Ramos (cell line): Measurements from ENCODE around the gene HLA-DPB1.

Source experiments
- in situ Hi-C: fragments of 300-500 bp; cut with MboI; formaldehyde crosslinking; loops from one replicate; pipeline ENCODE4 v1.14.3; 2022; ENCODE audit warnings: low sequenced_read_pairs; ENCODE audit not compliant: unreplicated experiment

HLA-DPB1 gene

GRCh38 chr6:33069021-33069738, 6.6 kb upstream of the HLA-DPB1 start:
- in situ Hi-C loops, result no loop called here

GRCh38 chr6:33070909-33071308, 4.9 kb upstream of the HLA-DPB1 start:
- in situ Hi-C loops, result no loop called here

- in situ Hi-C loops, result no loop called here
Measured at GRCh38 chr6:33071569-33071968, 4.2 kb upstream of the HLA-DPB1 start.

- in situ Hi-C loops, result no loop called here
Measured at GRCh38 chr6:33072508-33073100, 3.2 kb upstream of the HLA-DPB1 start.

- in situ Hi-C loops, result no loop called here
Measured at GRCh38 chr6:33073431-33073871, 2.3 kb upstream of the HLA-DPB1 start, which contains the start of gene HLA-DPA1. Gene HLA-DPA1, minus strand, starts transcription at chr6:33073649.

- in situ Hi-C loops, result no loop called here
Measured at GRCh38 chr6:33075208-33075567, 602 bp upstream of the HLA-DPB1 start.

- in situ Hi-C loops, result no loop called here
Measured at GRCh38 chr6:33076406-33076934, 680 bp downstream of the HLA-DPB1 start.

GRCh38 chr6:33077908-33078307, 2.1 kb downstream of the HLA-DPB1 start:
- in situ Hi-C loops, result no loop called here

- in situ Hi-C loops, result no loop called here
Measured at GRCh38 chr6:33078442-33078841, 2.7 kb downstream of the HLA-DPB1 start.

- in situ Hi-C loops, result no loop called here
Measured at GRCh38 chr6:33078919-33079521, 3.2 kb downstream of the HLA-DPB1 start.

- in situ Hi-C loops, result no loop called here
Measured at GRCh38 chr6:33079580-33079979, 3.8 kb downstream of the HLA-DPB1 start.

- in situ Hi-C loops, result loop anchor here (5.0 to 10.0 kb wide), 2 partner anchors 68 to 196 kb away; no protein-coding TSS in a partner anchor
Measured at GRCh38 chr6:33080127-33081089, 4.6 kb downstream of the HLA-DPB1 start.

- in situ Hi-C loops, result loop anchor here (5.0 to 10.0 kb wide), 2 partner anchors 69 to 196 kb away; no protein-coding TSS in a partner anchor
Measured at GRCh38 chr6:33081098-33081824, 5.5 kb downstream of the HLA-DPB1 start.

GRCh38 chr6:33082702-33083101, 6.9 kb downstream of the HLA-DPB1 start:
- in situ Hi-C loops, result loop anchor here (5.0 to 10.0 kb wide), 2 partner anchors 70 to 198 kb away; no protein-coding TSS in a partner anchor

- in situ Hi-C loops, result loop anchor here (10.0 kb wide), 1 partner anchor 201 kb away; no protein-coding TSS in a partner anchor
Measured at GRCh38 chr6:33085627-33086026, 9.8 kb downstream of the HLA-DPB1 start.

- in situ Hi-C loops, result loop anchor here (10.0 kb wide), 1 partner anchor 204 kb away; no protein-coding TSS in a partner anchor
Measured at GRCh38 chr6:33088258-33088930, 12.6 kb downstream of the HLA-DPB1 start.

- in situ Hi-C loops, result loop anchor here (10.0 kb wide), 1 partner anchor 204 kb away; no protein-coding TSS in a partner anchor
Measured at GRCh38 chr6:33088931-33089620, 13.3 kb downstream of the HLA-DPB1 start.

- in situ Hi-C loops, result no loop called here
Measured at GRCh38 chr6:33091957-33092356, 16.2 kb downstream of the HLA-DPB1 start.
